Activated gamma-delta T cell treated with Interleukin-2 at 50 U/mL for 16 hours (primary cell): Measurements from ENCODE around the gene C7orf57.

Experiments used
- DNase-seq: peaks from one replicate; pipeline ENCODE4 v3.0.0-alpha.2; 2020

The C7orf57 gene

DNA sequence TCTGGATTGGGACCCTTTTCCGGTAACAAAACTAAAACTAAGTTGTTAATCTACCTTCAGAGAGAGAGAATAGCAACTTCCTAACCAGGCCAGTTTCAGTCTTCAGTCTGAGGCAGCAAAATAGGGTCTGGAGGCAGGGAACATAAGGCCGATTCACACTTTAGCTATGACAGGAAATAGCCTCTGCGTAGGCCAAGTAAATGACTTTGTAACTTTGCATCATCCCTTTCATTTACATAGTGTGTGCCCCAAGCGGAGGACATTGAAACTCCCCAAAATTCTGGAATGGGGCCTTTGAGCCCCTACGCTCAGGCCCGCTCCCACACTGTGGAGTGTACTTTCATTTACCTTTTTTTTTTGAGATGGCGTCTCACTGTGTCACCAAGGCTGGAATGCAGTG lies 52.0 kb downstream of the C7orf57 start:
- DNase-seq: no peak

DNA sequence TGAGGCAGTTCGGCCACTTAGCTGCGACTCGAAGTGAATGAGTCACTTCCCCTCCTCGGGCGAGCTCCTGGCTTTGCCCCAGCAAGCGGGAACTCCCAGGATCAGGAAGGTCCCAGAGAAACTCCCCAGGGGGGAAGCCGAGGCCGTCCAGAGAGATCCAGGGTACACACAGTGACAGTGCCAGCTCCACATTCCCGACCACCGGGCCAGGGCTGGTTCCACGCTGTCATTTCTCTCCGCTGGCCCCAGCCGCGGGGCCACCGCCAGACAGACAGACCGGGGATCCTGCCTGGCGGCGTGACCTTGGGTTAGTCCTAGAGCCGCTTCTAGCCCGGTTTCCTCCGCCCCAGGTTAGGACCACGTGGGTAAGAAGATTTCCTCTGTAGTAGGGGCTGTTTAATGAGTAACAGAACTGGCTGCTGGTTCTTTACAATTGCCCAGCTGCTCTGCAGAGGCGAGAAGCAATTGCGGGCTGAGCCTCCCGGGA lies 53.3 kb downstream of the C7orf57 start:
- DNase-seq: no peak

DNA sequence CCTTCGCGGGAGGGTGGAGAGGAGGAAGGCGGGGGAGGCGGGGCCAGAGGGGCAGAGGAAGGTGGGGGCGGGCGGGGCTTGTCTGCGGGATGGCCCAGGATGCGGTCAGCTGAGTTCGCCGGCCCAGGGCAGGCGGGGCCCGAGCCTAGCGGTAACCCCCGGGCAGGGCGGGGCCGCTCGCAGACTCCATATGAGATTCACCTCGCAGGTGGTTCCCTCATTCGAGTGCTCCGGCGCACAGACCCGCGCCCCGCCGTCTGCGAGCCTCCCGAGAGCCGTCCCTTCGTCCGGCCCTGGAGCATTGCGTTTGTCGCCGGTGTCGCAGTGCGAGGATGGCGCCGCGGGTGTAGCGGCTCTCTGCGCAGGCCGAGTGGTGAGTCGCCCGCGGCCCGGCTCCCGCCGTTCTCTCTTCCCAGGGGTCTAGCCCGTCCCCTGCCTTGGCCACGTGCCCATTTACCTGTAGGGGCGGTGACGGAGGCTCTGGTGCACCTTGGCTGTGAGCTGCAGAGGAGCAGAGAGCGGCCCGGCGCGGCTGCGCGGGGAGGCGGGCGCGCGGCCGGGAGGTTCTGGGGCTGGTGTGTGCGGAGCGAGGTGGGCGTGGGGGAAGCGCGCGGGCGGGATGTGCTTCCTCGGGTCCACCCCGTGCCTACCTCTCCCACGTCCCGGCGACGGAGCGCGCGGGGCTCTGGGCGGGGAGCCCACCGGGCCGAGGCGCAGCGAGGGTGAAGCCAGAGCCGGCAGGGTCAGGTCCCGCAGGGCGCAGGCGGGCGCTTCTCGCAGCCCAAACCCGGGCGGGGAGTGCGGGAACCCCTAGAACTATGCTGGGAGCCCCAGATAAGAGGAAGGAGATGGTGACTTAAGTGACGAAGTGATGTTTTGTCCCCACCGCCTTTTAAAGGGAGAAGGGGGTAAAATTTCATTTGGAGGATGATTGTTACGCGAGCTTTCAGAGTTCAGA lies 54.0 kb downstream of the C7orf57 start, which contains the start of gene UPP1:
UPP1 (plus strand) TSS at position 220 of the 958 bp plus-strand sequence. CDS start 5,519 bp downstream, outside the sequence.
- DNase-seq: peak; percentile 94

DNA sequence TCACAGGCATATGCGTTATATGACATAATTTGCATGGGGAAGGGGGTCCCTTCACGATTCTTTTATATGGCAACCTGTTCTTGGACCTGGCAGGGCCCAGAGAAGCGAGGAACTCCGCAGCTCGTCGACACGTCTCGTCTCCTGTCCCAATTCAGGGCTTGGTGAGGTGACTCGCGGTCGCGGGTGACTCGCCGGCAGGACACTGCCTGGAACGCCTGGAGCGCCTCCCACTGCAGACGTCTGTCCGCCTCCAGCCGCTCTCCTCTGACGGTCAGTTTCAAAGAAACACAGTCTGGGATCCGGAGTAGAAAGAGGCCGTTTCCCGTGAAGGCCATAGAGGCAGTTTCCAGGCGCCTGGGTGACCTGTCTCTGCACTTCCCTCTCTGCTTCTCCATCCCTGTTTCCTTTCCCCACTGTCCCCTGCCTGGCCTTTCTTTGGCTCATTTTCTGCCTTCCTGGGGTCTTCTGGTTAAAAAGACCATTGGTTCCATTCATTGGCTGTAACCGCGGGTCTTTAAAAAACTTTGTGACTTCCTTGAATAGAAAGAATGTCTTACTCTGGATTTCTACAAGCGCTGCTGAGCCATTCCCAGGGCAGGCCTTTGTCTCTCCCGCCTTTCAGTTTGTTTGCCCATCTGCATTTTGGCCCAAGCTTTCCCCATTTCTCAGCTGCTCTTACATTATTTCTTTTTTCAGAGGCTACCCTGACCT lies 54.9 kb downstream of the C7orf57 start:
- DNase-seq: no peak

DNA sequence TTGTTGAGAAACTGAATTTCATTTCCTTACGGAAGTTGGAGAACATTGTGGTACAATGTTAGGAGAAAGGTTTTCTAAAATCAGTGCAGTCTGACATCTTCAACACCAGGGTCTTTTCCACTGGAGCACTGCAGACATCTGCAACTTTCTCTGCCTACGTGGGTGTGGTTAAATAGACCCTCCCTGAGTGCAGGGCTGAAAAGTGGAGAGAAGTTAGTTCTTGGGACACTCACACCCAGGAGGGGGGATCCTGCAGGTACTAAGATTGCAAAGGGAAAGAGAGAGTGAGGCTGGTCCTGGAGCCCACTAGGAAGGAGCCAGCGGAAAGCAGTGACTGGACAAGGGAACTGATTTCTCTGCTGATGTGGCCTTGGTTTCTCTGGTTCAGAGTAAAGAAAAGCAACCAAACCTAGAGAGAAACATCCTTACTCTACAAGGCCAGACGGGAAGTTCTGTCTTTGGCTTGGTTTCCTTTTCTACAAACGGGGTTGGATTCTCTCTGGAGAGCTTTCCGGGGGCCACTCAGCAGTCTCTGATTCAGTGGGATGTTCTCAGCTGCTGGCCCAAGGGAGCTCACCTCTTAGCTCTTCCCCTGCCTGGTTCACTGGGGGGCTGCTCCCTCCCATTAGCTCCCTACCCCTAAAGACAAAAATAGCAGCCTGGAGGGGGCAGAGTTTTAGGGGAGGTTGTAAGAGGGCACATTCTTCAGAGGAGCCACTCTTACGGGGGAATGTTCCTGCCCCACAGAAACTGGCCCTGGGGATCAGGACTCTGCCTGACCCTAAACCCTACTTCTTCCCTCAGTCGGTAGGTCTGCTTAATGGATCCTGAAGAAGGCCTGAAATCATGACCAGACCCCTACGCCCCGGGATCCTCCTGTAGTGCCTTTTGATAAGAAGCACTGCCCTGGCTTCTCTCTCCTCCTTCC lies 56.4 kb downstream of the C7orf57 start:
- DNase-seq: no peak

DNA sequence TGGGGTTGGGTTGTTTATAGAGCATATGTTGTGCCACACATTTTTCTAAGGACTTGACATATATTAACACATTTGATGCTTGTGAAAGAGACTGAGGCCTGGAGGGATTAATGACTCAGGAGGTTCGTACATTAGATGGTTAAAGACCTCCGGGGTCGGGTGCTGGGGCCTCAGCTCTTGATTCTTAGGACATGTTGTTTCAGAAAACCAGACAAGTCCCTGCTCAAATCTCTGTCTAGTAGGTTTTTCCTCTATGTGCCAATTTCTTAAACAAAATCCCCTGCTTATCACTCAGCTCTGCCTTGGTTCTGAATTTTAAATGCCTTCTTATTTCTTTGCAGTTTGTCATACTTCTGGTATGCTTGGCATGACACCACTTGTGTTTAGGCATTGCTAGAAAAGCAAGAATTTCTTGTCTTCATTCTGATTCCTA lies 59.5 kb downstream of the C7orf57 start:
- DNase-seq: no peak

DNA sequence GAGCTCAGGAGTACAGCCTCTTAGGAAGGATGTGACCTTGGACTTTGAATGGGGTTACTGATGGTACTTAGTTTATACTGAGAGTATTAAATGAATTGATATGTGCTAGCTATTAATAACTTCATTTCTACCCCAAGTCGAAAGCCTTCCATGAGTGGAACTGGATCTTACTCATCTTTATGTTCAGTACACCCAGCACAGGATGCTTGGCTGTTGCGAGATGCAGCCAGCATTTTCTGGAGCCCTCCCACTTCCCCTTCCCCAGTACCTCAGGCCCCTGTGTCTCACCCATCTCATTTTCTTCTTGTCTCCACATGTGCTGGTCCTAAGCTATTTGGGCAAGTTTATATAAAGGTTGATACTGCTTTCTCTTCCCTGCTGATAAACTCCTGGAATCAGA lies 60.9 kb downstream of the C7orf57 start:
- DNase-seq: no peak

DNA sequence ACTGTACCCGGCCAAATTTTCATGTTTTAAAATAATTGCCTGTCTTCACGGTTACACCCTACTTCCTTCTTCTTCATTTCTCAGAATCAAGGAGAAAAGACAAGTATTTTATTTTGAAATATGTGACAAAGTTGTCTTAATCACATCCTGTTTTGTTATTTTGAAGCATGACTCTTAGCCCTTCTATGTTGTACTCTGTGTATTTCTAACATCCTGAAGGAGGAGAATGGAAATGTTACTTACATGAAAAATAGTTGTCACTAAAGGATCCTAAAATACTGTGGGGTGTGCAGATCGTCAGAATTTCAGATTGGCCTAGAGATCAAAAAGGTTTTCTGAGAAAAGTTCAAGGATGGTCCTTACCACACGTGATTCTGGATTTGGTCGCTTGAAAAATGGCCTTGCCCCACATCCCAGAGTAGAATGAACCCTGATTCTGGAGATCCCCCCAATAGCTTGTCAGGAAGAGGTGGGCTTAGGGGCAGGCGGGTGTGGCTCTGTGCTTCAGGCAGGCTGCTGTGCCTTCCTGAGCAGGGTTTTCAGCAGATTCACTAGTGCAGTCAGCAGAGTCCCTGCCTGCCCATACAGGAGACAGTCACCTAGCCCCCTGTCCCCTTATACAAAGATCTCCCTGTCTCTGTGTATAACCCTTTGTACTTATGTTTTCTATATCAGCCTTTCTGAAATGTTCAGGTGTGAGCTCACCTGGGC lies 62.3 kb downstream of the C7orf57 start:
- no peak for DNase-seq

DNA sequence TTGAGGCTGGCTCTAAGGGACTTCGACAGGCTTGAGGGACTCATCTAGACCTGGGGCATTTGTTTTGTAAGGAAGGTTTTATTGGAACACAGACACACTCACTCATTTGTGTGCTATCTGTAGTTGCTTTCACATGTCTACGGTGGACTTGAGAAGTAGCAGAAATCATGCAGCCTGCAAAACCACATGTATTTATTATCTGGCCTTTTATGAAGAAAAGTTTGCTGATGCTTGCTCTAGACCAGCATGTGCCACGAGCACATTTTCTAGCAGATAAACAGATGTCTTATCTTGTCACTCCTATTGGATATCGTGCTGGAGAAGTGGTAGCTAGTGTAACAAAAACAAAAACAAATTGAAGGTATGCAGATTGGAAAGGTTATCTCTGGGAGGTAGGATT lies 63.5 kb downstream of the C7orf57 start:
- no peak for DNase-seq

DNA sequence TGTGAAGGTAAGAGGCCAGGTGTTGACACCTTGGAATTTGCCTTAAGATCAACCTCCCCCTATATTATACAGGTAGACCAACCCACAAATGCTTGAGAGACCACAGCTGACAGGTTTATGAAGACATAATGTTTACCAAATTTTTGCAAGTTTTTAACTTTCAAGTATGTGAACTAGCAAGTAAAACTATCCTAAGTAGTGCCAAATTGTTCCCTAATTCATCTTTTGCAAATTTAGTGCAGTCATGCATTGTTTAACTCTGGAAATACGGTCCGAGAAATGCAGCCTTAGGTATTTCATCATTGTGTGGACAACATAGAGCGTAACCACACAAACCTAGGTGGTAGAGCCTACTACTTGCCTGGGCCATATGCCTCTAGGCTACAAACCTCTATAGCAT lies 64.4 kb downstream of the C7orf57 start:
- DNase-seq: no peak

DNA sequence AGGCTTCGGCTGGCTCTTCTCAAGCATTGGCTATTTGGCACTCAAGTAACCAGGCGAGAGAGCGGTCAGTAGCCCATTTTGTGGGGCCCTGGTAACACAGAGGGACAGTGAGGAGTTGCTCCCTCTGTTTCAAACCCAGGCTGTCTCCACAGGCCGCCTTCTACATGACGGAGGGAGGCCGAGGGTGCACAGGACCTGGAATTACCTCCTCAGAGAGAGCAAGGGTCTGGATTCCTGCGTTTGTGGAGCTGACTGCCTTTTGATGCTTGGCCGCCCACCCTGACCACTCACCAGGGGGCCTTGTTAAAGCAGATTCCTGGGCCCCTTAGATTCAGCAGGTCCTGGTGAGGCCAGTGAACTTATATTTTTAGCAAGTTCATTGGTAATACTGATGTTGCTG lies 66.0 kb downstream of the C7orf57 start:
- no peak for DNase-seq

DNA sequence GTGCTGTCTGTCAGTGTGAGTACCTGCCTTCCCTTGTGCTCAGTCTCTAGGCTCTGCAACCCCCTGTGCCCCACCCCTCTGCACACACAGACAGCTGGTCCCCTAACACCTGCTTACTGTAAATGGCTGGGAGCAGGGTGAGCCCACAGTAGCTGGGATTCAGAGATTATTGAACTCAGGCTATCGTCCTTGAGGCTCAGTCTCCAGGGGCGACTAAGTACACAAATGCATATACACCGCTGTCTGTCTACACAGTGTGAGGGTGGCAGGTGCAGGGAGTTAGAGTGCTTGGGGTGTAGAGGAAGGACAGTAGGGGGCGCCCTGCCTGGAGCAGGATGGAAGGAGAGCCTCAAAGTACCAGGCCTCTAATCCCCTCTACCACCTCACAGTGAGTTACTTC lies 66.6 kb downstream of the C7orf57 start:
- no peak for DNase-seq

DNA sequence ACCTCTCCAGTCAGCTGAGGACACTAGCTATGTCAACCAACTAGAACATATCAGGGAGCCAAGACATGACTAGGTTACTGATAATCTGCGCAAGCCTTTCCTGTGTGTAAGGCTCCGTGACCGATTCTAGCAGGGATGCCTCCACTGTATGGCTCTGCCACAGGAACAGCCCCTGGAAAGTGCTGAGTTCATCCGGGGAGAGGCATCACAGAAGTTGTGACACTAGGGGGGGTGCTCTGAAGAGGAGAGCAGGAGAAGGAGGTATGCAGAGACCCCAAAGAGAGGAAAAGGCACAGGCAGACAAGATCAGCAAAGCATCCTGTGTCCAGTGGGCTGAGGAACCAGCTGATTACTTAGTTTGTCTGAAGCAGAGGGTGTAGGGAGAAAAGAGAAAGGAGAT lies 67.2 kb downstream of the C7orf57 start:
- DNase-seq: no peak

DNA sequence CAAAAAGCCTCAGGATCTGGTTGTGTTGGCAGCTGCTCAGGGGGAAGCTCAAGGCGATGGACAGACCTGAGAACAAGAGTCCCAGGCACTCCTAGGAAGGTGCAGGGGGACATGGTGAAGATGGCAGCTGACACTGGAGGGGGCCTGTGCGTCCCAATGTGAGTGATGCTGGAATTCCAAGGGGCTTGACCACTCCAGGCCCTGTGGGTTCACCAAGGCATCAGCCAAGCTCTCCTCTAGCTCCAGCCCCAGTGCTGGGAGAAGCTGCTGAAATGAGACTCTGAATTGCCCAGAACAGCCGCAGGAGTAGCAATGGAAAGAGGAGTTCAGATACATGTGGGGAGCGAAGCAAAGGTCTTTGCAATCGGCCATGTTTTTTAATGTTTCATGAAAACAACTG lies 69.7 kb downstream of the C7orf57 start:
- DNase-seq: no peak

DNA sequence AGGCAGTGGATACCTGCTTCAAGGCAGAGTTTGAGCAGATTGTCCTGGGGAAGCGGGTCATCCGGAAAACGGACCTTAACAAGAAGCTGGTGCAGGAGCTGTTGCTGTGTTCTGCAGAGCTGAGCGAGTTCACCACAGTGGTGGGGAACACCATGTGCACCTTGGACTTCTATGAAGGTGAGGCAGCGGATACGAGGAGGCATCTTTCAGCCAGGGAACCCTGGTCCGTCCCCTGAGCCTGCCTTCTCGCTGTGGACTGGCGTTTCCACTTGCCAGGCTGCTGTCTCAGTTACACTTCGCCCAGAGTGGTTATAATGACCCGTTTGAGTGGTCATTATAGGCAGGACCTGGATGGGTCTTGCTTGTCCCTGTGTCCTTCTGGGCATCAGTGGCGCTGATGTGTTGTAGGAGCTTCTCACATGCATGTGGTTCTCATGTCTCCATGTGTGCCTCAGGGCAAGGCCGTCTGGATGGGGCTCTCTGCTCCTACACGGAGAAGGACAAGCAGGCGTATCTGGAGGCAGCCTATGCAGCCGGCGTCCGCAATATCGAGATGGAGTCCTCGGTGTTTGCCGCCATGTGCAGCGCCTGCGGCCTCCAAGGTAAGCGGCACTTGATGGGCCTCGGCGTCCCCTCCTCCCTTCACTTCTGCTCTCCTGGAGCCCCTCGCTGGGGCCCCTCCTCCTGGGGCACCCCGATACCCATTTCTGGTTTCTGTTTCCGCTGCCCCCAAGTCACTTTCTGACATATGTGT lies 71.7 kb downstream of the C7orf57 start:
- no peak for DNase-seq

DNA sequence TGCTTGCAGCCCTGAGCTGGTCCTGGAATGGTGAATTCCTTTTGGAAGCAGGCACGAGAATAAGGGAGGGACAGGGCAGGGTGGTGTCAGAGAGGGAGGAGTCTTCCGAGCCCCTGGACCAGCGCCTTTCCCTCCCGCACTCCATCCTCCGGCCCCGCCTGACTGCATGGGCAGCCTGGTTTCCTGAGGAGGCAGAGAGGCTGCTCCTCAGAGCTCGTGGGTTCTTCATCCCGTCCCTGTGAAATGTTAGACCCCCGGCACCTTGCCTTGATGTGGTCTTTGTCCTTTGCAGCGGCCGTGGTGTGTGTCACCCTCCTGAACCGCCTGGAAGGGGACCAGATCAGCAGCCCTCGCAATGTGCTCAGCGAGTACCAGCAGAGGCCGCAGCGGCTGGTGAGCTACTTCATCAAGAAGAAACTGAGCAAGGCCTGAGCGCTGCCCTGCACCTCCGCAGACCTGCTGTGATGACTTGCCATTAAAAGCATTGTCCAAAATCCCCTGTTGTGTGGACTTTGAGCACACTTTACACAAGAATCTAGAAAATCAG lies 72.7 kb downstream of the C7orf57 start:
- no peak for DNase-seq

DNA sequence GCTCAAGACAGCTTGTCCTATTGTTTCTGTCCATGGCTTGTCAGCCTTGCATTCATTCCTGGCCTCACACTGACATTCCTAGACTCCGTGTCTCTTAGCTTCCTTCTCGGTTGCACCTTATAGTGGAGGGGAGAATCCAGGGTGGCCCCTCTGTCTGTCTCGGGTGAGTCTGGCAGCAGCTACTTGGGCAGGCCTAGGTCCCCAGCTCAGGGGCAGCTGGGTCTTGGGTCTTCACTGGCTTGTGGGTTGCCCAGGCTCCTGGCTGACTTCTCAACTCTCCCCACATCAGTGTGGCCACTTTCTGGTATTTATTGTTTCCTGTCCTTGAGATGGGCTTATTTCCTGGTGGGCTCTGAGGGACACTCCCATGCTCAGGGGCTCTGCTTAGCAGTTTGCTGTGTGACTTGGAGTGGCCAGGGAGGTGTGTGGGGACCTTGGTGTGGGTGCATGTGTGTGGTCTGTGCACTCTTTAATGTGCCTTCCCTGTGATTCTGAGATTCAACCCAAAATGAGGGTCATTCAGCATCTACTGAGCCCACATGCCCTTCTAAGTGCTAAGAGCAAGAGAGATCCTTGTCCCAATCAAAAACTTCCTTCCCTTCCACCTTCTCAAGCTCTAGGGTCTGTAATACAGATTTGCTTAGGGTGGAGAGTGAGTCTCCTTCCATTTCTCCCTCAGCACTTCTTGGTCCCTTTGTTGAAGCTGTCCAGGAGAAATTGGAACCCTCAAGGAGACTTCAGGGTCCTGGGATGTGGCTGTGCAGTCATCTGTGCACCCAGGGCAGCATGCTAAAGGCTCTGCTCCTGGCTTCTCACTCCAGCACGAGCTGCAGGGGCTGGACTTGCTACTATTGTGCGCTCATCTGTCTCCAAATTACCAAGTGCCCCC lies 73.9 kb downstream of the C7orf57 start:
- no peak for DNase-seq

DNA sequence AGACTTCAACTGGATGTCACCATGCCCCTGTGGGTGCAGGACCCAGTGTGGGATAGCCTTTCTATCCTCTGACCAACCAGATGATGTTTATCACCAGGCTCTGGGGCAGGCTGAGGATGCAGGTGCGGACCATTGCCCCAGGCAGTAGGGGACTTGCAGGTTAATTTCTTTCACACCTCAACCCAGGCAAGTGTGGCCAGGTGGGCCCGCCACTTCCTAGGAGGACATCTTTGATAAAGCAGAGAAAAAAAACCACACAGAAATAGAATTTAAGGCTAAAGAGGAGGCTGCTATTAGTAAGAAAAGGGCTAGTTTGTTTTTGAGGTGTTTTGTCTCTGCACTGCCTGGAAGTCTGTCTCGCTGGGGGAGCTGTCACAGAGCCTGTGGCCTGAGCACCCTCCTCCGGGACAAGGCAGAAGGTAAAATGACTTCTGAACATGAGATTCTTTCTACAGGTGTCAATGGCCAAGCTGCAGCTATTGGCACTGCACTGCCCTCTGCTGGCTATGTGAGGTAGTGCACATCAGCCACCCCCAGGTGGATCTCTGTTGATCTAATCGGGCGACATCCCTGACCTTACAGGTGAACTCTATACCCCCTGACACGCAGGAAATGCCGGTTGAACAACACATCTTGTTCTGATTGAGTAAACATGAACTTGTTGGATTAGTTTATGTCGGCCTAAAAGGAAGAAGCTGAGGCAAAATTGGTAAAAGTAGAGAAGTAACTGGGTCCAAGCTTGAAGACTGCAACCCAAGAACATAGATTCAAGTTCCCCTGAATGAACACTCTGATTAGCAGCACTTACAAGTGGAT lies 74.7 kb downstream of the C7orf57 start:
- peak; percentile 92 for DNase-seq

DNA sequence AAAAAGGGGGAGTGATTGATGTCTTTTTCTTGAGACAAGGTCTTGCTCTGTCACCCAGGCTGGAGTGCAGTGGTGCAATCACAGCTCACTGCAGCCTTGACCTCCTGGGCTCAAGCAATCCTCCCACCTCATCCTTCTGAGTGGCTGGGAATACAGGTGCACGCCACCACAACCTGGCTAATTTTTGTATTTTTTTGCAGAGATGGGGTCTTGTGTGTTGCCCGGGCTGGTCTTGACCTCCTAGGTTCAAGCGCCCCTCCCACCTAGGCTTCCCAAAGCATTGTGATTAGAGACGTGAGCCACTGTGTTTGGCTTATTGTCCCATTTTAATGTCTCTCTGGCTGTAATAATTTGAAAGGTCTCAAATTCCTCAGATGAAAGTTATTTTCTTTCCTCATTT lies 75.5 kb downstream of the C7orf57 start:
- DNase-seq: no peak
